GM19324 (cell line): Measurements from ENCODE around the gene DAAM2.

Source experiments
- ATAC-seq: cut with Tn5 transposase; IDR thresholded peaks from one replicate; pipeline ENCODE4 v1.9.1; 2021; ENCODE audit warnings: mild to moderate bottlenecking, moderate library complexity; ENCODE audit not compliant: unreplicated experiment, low FRiP score

The DAAM2 gene

DNA sequence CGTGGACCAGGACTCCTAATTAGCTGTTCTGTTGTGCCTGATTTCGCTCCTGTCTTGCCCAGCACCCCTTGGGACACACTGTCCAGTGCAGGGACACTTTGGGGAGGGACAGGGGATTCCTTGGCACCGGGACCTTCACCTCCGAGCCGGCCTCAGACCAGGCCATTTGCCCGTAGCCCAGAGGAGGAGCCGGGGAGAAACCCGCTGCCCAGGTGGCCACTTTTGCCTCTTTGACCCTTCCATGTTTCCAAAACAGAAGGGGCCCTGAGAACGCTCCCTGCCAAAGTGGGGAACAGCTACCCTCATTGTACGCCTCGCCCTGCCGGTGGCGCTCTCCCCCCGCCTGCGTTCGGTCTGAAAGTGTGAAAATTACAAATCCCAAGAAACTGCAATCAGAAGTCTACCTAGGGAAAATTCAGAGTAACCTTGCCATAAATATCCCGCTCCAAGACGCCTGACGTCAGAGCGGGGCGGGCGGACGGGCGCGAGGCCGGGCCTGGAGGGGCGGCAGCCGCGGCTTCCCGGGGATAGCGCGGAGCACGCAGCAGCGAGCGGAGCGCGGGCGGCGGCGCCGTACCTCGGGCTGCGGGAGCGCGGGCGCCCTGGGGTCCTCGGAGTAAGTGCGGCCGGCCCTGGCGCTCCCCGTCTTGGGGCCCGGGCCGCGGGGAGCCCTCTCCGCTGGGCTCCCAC lies at the start of gene DAAM2:
DAAM2 (plus strand) TSS at position 527 of the 690 bp plus-strand sequence. CDS start 63,927 bp downstream, outside the sequence.
- ATAC-seq, result no peak

DNA sequence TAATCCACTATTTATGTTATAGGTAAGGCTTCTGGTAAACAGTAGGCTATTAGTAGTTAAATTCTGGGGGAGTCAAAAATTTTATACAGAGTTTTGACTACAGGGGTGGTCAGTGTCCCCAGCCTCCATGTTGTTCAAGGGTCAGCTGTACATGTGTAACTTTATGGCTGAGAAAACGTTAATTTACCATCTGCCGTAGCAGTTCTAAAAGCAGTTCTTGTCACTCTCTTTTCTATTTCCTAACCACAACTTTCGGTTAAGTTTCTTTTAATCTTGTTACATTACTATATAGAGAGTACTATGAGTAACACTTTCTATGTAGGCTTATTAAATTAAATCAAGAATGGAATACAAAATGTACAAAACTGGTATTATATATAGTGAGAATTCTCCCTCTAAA lies 45.4 kb upstream of the DAAM2 start:
- ATAC-seq, result no peak

DNA sequence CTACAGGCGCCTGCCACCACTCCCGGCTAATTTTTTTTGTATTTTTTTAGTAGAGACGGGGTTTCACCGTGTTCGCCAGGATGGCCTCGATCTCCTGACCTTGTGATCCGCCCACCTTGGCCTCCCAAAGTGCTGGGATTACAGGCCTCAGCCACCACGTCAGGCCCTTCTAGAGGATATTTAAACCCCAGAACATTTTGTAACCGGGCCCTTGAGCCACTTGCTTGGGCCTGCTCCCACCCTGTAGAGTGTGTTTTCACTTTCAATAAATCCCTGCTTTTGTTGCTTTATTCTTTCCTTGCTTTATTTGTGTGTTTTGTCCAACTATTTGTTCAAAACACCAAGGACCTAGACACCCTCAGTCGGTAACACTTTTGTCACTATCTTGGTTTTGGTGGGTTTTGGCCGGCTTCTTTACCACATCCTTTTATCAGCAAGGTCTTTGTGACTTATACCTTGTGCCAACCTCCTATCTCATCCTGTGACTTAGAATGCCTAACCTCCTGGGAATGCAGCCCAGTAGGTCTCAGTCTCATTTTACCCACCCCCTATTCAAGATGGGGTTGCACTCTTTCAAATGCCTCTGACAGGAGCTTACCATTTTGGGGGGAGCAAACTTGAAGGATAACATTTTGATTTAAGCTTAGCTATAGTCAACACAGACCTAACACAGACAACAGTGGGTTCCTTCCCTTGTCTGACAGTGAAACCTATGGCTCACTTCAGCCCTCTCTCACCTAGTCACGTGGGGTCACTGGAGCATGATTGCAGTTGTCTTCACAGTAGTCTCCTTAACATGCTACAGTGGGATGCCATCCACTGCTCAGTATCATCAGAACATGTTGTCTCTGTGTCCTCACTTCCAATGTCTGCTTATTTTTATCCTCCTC lies 39.1 kb upstream of the DAAM2 start:
- ATAC-seq, result peak; percentile 57

DNA sequence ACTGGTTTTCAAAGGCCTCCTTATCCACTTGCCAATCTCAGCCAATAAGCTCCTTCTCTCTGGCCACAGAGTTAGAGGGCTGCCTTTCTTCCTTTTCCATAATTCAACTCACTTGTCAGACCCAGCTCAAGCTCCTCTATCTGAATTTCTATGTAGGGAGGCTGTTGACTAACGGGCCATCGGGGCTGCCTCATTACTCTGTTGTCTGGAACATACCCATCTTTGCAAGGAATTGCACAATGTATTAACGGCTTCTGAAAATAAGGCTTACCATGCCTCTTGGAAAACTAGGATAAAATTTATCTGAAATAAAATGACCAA lies 38.5 kb upstream of the DAAM2 start:
- ATAC-seq, result no peak

DNA sequence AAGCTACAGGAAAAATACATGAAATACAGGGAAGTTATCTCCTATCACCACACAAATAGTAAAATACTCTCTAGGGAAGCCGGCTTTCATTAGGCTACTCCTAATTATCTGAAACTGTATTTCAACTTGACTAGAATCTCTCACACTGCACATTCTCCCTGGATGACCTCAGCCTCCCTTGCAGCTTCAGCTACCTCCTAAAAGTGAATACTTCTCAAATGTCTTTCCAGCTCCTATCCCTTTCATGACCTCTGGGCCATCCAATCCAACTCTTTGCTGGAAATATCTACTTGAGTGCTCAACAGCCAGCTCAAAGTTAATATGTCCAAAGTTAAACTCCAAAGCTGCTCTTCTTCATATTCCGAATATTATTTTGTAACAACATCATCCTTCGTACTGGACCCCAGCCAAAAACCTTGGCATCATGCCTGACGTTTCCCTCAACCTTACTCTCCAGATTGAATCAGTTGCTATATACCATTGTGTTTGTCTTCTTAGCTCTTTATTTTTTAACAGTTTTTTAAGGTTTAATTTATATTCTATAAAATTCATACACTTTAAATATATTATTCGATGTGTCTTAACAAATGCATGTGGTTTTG lies 37.6 kb upstream of the DAAM2 start:
- ATAC-seq, result no peak

DNA sequence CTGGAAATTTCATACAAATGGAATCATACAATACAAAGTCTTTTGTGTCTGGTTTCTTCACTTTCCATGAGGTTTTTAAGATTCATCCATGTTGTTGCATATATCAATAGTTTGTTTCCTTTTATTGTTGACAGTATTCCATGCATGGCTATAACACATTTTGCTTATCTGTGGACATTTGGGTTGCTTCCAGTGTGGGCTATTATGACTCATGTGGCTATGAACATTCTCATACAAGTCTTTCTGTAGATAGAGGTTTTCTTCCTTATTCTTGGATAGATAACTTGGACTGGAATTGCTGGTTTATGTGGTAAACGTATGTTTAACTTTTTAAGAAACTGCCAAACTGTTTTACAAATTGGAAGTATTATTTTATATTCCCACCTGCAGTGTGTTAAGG lies 36.9 kb upstream of the DAAM2 start:
- no peak for ATAC-seq

DNA sequence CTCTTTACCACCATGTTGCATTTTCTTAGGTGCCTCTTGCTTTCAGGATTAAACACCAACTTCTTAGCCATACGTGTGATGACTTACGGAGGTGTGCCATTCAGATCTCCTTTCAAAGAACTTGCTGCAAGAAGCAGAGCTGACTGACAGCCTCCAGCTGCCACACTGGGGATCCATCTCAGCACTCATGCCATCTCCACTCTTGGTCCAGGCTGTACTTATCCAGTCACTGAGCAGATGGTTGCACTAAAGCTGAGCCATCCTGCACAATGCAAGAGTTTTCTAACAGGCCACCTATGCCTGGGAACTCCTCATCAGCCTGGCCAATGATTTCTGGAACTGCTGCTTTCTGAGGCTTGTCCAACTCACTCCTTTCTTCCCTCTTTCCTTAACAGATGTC lies 35.6 kb upstream of the DAAM2 start:
- ATAC-seq, result no peak

DNA sequence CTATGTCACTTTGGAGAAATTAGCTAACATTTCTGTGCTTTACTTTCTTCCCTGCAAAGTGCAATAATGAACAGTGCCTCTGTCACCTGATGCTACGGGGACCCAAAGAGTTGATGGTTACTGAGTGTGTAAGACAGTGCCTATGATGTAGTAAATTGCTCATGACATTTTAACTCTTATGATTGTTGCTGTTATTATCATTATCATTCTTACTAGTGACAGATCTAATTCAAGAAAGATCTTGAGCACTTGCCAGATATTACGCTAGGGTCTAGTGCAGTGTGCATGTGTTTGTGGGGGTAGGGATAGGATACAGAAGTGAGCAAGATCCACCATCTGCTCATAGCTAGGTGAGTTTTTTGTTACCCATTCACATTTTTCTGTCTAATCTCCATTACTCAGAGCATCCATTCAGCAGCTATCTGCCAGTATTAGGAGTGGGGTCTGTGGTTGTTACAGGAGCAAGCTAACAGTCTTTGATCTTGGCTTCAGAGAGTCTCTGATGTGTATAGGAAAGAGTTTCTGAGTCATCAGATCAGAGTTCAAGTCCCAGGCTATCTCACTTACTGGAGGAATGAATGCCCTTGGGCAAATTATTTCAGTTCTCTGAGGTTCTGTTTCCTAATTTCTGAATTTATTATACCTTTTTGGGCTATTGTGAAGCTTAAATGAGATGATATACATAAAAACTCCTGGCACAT lies 33.1 kb upstream of the DAAM2 start:
- no peak for ATAC-seq

DNA sequence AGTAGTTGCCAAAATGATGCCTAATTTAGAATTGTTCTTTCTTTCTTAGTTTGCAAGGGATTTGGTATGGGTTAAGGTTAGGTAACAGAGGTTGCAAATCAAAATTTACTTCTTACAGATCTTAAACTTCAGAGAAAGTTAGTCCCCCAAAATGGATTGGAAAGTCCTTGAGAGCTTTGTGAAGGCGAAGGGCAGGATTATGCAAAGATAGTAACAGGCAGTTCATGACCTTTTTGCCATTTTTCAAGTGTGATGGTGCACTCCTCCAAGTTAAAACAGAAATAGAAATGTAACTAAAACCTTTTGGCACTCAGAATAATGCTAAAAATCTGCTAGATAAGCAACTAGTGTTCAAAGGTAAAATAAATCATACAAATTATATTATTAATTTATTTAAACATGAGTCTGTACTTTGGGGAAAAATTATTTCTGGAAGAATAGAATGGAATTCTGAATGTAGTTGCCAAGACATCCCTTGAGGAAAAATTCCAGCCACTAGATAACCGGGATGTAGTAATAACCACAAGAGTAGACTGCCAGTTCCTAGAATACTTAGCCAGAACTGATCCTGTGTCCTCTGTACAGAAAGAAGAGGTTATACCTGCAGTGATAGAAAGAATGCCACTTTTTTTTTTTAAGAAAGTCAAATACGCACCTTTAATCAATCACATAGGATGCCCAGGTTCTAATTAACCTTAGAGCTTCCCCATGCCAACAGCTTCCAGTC lies 31.8 kb upstream of the DAAM2 start:
- no peak for ATAC-seq

DNA sequence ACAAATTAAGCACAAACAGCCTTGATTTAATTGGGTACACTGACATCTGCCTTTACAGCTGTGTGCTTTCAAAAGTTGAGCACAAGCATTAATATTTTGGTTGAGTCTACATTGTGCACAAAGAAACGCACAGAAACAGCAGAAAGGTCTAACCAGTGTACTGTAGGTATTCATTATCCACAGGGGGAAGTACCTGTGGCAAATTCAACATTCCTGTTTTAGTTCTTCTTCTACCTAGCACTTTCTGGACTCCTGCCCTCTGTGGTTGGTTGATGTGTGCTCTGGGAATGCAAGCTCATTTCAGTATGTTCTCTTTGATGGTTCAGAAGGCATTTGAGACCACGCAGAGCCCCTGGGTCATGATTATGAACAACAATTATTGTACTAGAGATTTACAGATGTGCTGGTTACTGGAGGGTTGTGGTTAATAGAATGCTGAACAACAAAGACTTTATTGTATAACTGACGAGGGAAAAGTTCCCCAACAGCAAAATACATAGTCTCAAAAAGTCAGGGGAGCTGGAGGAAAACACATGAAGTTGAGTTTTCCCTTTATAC lies 26.6 kb upstream of the DAAM2 start:
- no peak for ATAC-seq

DNA sequence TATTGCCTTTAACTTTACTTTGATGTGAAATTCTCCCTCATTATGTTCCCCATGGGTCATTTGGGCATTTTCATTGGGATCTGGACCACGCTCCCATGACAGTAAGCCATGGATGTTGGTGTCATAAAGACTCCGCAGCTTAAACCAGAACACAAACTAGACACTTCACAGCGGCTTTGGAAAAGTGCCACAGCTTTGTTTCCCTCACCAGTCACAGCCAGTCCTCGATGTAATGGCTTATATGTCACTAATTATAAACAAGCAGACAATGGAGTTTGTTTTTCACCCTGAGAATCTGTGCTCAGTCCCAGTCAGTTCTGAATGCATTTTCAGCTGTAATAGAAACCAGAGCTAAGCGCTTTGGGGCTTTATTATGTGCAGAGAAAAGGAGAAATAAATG lies 23.2 kb upstream of the DAAM2 start:
- ATAC-seq, result no peak

DNA sequence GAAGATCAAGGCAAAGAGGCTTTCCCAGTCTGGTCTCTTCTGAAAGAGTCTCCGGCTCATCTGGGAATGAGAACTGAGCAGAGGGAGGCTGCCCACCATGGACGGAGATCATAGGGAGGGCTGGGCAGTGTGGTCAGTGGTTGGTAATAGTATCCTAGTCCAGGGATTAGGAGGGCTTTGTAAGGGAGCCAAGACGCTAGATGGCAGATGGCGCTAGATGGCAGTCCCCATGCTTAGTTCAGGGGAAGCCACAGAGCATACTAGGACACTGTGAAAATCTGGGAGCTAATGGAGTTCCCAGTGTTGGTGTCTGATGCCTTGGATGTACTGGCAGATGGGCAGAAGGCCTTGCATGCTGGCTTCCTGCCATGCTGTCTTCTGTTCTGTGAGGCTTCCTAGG lies 21.7 kb upstream of the DAAM2 start:
- no peak for ATAC-seq

DNA sequence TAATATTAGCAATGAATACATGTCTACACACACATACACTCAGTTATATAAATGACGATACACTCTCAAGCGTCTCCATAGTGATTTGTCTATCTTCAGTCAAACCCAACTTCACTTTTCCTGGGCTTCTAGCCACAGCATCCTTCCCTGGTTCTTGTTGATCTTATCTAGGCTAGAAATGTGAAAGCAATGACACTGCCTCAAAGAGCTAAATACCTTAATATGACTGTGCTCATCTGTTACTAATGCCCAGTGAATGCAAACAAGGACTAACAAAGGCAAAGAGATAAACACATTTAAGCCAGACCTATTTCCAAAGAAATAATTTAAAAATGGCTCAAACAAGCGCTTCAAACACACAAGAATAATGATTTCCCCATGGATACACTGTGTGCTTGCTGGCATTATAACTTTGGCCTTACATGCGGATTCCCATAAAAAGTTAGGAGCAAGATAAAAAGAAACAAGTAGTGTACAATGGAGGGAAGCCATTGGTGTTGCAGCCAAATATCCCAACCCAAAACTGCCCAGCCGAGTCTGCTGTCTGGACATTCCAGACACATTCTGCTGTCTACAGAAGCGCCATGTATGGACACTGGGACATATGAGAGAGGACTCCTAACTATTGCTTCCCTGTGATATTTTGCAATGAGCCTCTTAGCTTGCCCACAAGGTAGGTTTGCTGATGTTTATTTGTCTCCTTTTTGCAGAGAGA lies 19.5 kb upstream of the DAAM2 start:
- no peak for ATAC-seq

DNA sequence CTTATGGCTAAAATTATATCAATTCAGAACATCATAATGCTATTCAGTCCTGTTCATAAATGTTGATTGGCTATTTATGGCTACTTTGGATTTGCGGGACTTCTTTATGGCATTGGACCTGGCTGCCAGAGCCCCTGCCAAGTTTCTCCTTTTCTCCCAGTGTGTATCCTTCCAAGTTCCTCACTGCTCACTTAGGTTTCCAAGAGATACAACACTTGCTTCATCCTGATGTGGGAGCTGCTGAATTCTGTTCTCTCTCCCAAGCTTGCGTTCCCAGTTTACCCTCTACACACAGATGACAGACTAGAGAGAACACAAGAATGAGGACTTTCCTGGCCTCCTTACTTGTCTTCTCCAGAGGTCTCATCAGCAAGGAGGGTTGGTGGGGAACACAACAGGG lies 18.4 kb upstream of the DAAM2 start:
- ATAC-seq, result no peak

DNA sequence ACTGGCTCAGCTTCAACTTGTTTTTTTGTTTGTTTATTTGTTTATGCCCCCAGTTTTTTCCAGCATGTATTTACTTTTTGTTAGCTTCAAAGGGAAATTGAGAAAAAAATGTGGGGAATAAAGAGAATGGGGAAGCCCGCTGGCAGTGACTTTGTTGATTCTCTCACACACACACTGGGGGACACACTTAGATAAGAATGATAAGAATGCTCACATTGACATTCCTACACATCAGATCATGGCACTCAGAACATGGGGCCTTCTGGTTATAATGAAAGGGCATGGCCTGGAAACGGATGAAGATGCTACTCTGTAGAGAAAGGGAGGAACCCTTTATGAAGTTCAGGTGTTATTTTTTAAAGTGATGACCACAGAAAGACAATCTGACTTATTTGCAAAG lies 15.6 kb upstream of the DAAM2 start:
- ATAC-seq, result no peak

DNA sequence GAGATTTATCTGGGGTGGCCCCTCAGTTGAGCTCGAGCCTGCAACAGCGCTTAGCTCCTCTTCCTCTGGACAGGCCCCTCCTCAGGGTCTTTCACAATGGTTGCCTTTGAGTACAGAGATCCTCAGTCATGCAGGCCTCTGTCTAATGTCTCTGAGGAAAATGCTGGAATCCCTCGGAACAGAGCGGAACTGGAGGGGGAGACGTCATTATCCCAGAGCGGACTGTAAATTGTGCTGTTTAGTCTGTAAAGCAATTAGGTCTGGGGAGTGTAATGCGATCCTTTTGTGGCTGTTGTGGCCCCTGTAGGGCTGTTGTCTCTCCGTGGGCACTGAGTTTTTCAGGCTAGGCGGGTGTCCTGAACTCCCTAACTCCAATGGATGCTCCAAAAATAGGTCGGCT lies 15.0 kb upstream of the DAAM2 start:
- no peak for ATAC-seq

DNA sequence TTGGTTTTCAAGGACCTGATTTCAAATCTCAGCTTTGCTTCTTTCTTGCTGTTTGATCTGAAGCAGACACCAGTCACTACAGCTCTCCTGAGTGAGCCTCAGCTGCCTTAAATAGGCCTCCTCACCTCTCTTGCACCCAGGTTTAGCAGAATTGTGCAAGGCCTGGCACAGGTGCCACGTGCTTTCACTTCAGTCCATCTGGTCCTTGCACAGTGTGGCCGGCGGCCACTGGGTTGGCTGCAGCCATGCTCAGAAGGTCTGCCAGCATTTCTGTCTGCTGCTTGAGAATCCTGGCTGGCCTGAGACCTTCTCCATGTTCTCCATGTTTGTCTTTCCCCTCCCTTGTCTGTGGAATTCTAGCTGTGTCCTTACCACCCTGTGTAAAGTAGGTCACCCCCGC lies 14.5 kb upstream of the DAAM2 start:
- no peak for ATAC-seq

DNA sequence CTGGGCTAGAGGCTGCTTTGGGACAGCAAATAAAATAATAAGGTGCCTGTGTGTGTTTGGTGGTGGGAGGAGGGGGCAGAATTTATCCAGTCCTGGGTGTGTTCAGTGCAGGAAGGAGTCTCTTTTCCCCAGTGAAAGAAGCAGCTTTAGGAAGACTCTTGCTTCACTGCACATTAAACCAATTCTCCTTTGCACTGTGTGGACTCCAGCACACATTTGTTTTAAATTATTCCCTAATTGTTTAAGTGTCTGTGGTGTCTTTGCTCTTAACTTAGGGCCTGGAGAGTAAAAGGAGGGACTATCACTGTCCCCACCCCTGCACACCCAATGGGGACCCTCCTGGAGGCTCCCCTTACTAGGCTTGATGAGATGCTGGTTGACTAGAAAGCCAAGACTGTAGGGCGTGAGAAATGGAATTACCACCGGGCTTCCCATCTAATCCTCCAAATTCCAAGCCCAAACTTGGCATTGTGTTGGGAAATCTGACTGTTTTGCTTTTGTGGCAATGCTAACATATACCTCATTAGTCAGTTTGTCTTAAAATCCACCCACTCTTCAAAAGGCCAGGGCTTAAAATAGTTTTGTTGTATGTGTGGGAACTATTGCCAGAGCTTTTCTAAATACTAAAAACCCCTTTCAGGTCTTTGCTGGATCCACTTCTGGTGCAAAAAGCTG lies 13.5 kb upstream of the DAAM2 start:
- no peak for ATAC-seq

DNA sequence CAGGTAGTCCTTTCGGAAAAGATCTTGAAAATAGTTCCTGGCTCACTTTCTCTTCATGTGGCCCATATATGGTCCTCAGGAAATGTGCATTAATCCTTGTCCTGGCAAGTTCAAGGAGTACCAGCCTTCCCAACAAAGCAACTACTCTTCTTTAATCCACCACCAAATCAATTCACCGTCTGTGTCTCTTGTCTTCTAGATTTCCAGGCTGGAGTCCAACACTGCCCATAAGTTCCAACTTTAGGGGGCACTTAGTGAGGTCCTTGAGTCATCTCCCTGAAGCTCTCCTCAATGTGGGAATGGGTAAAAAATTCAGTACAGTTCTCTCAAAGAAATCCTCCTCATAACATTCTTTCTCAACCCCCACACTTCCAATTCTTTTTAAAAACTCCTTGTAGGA lies 6.9 kb upstream of the DAAM2 start:
- no peak for ATAC-seq
